Caco-2 (cell line): Measurements from ENCODE around the gene ADGRV1. TPM values are rescaled to one million over a fixed set of nuclear protein-coding genes. Genes with fewer than 3 reads are reported as not detected.
"Not testable (repeated sequence)": the region's sequence is repeated elsewhere in the genome, so short reads cannot be mapped to it uniquely, and the experiment has no call there.

Experiments
- BruUV-seq: library from RNA; stranded (reverse); fragments of 400-500 nt; replicated peaks from 2 replicates; lab custom pipeline; 2021; lab: Mats Ljungman, UMichigan
- CTCF ChIA-PET: fragments of 300-600 bp; sonication (Branson Sonifier 250); formaldehyde crosslinking; loops from one replicate; lab custom pipeline; 2022; ENCODE audit warnings: antibody characterized with exemption; lab: Charles Lee
- POLR2A ChIA-PET: fragments of 300-600 bp; sonication (Branson Sonifier 250); formaldehyde crosslinking; loops from one replicate; lab custom pipeline; 2022; ENCODE audit warnings: antibody characterized with exemption; lab: Charles Lee
- DNase-seq, 2 experiments: peaks; one replicate each; pipeline versions ENCODE4 v3.0.0 to v3.0.0-alpha.2; 2020 to 2022
- H3K27me3 ChIP-seq: replicated peaks from 2 replicates; pipeline ENCODE4 v1.6.0; 2011; ENCODE audit warnings: low read length; ENCODE audit not compliant: control insufficient read depth, insufficient read depth
- H3K36me3 ChIP-seq: 2 replicates; pipeline ENCODE4 v1.5.1; 2011; ENCODE audit warnings: low read length; ENCODE audit not compliant: control insufficient read depth, insufficient read depth
- H3K4me1 ChIP-seq: fragments of 250-450 bp; sonication (Bioruptor Pico); 2 replicates; pipeline ENCODE4 v1.5.1; 2020; ENCODE audit warnings: mild to moderate bottlenecking
- H3K4me3 ChIP-seq: 2 replicates; pipeline ENCODE4 v1.5.1; 2011; ENCODE audit warnings: low read depth, mild to moderate bottlenecking, control low read depth, low read length
- H3K9me3 ChIP-seq: fragments of 250-450 bp; sonication (Bioruptor Pico); 2 replicates; pipeline ENCODE4 v1.5.1; 2020; ENCODE audit warnings: mild to moderate bottlenecking, moderate library complexity
- H3K27ac Mint-ChIP-seq: one replicate; pipeline ENCODE4 v1.8.0; 2022; ENCODE audit warnings: mixed read lengths; ENCODE audit not compliant: unreplicated experiment
- H3K27me3 Mint-ChIP-seq: one replicate; pipeline ENCODE4 v1.8.0; 2022; ENCODE audit warnings: mixed read lengths; ENCODE audit not compliant: insufficient read depth, unreplicated experiment
- H3K36me3 Mint-ChIP-seq: one replicate; pipeline ENCODE4 v1.8.0; 2022; ENCODE audit warnings: mild to moderate bottlenecking, mixed read lengths; ENCODE audit not compliant: insufficient read depth, unreplicated experiment
- H3K4me1 Mint-ChIP-seq: one replicate; pipeline ENCODE4 v1.8.0; 2022; ENCODE audit warnings: low read depth, mixed read lengths; ENCODE audit not compliant: unreplicated experiment
- H3K4me3 Mint-ChIP-seq: one replicate; pipeline ENCODE4 v1.8.0; 2022; ENCODE audit warnings: mild to moderate bottlenecking, moderate library complexity, mixed read lengths; ENCODE audit not compliant: unreplicated experiment
- H3K9me3 Mint-ChIP-seq: one replicate; pipeline ENCODE4 v1.8.0; 2022; ENCODE audit warnings: mixed read lengths; ENCODE audit not compliant: unreplicated experiment
- CTCF ChIP-seq, 2 experiments: fragments of 200-600 bp in 1 of 2; IDR thresholded peaks; 1 replicate in 1 of 2; 2 replicates in 1 of 2; pipeline versions ENCODE4 v1.5.1 to v1.8.0; 2011 to 2022; ENCODE audit warnings: antibody characterized with exemption in 1 of 2, control low read depth in 1 of 2, inconsistent platforms in 1 of 2, low read depth in 1 of 2, low read length in 1 of 2, mild to moderate bottlenecking in 1 of 2, moderate library complexity in 1 of 2; ENCODE audit not compliant: insufficient read depth in 1 of 2, severe bottlenecking in 1 of 2, unreplicated experiment in 1 of 2
- intact Hi-C: fragments of 100-400 bp; cut with micrococcal nuclease; formaldehyde crosslinking; loops from one replicate; pipeline ENCODE4 v1.10.0; 2022; ENCODE audit not compliant: unreplicated experiment
- total RNA-seq: library from RNA; stranded (reverse); gene quantifications from 2 replicates; pipeline ENCODE4 v1.2.3, GENCODE V29; 2022

Gene ADGRV1
- total RNA-seq, 1 experiment from 2014 or later: 23.2 TPM

- H3K27me3 Mint-ChIP-seq: no peaks in the 10 kb centered on the region
- Histone ChIP-seq H3K4me1 (0 out of 2 replicates have a peak, but pooled peaks cover 4% of the 10 kb centered on the region), H3K9me3 (no peaks in the 10 kb centered on the region), H3K4me3 (no peak overlapping the region), H3K27me3 (no peaks in the 10 kb centered on the region), H3K36me3 (no peaks in the 10 kb centered on the region)
- DNase-seq: peak in 1 of 2 experiments; percentile 7
- peaks cover 7% of the 10 kb centered on the region for H3K4me1 Mint-ChIP-seq
- peaks cover 9% of the 10 kb centered on the region for H3K9me3 Mint-ChIP-seq
- CTCF ChIA-PET: no interaction called here
- H3K36me3 Mint-ChIP-seq: no peaks in the 10 kb centered on the region
- no peak for TF ChIP-seq CTCF (IDR thresholded peaks at IDR 0.05; ENCODE audit: insufficient read depth in 1 of 2, low read depth in 1 of 2, low read length in 1 of 2, severe bottlenecking in 1 of 2, unreplicated experiment in 1 of 2)
- intact Hi-C loops: no loop called here
- no TSS peak for BruUV-seq
- H3K27ac Mint-ChIP-seq: no peak overlapping the region
- no peak overlapping the region for H3K4me3 Mint-ChIP-seq
- POLR2A ChIA-PET: no interaction called here
Observed at GRCh38 chr5:91049112-91049511, 490.5 kb downstream of the ADGRV1 start.

- H3K4me1 ChIP-seq: 0 out of 2 replicates have a peak, but pooled peaks cover 4% of the 10 kb centered on the region
- peaks cover 5% of the 10 kb centered on the region for H3K9me3 Mint-ChIP-seq
- CTCF ChIA-PET: no interaction called here
- no peaks in the 10 kb centered on the region for H3K36me3 ChIP-seq
- no peak overlapping the region for H3K4me3 ChIP-seq
- peaks cover 7% of the 10 kb centered on the region for H3K4me1 Mint-ChIP-seq
- POLR2A ChIA-PET: no interaction called here
- no peaks in the 10 kb centered on the region for H3K9me3 ChIP-seq
- H3K4me3 Mint-ChIP-seq: no peak overlapping the region
- H3K27me3 Mint-ChIP-seq: no peaks in the 10 kb centered on the region
- no peaks in the 10 kb centered on the region for H3K36me3 Mint-ChIP-seq
- intact Hi-C loops: no loop called here
- no TSS peak for BruUV-seq
- no peak overlapping the region for H3K27ac Mint-ChIP-seq
- DNase-seq: no peak
- no peaks in the 10 kb centered on the region for H3K27me3 ChIP-seq
- TF ChIP-seq CTCF (IDR thresholded peaks at IDR 0.05; ENCODE audit: insufficient read depth in 1 of 2, low read depth in 1 of 2, low read length in 1 of 2, severe bottlenecking in 1 of 2, unreplicated experiment in 1 of 2): no peak
Observed at GRCh38 chr5:91049800-91050199, 491.2 kb downstream of the ADGRV1 start.

- H3K4me1 Mint-ChIP-seq, H3K27me3 Mint-ChIP-seq, H3K9me3 Mint-ChIP-seq, H3K27ac Mint-ChIP-seq, H3K4me1 ChIP-seq, intact Hi-C loops, H3K27me3 ChIP-seq, POLR2A ChIA-PET, DNase-seq, H3K36me3 Mint-ChIP-seq, CTCF ChIA-PET, H3K4me3 ChIP-seq, BruUV-seq, H3K36me3 ChIP-seq, H3K4me3 Mint-ChIP-seq, H3K9me3 ChIP-seq: not testable (repeated sequence)
Observed at GRCh38 chr5:91052411-91052810, 493.8 kb downstream of the ADGRV1 start.
